ENCODE results near the gene TGM2. TPM values are rescaled to one million over a fixed set of nuclear protein-coding genes. Genes with fewer than 3 reads are reported as not detected.

Gene TGM2
- 144 and 275 TPM in 2 replicates for total RNA-seq
- polyA plus RNA-seq: 119 and 192 TPM in 2 replicates

GRCh38 chr20:38165089-38165965 is at the start of gene TGM2:
TSS of gene TGM2 (minus strand) at chr20:38165270. CDS start at chr20:38165198, 72 bp downstream.
- Histone ChIP-seq H3K4me3 (peak within 1 kb of the TSS; percentile 41), H3K4me1 (ENCODE audit: low read depth) (peaks cover 25% of the 10 kb centered on the region), H3K36me3 (peaks cover 8% of the 10 kb centered on the region), H3K27ac (no peak within 1 kb of the TSS), H3K9me3 (ENCODE audit: low read depth) (no peaks in the 10 kb centered on the region), H3K27me3 (no peaks in the 10 kb centered on the region)
- DNase-seq (ENCODE audit: low read depth in 1 of 2, low spot score in 1 of 2): peak; percentile 85 to 91
- TF ChIP-seq CTCF (IDR thresholded peaks at IDR 0.05; ENCODE audit: low read depth, low read length): peak; percentile 80

GRCh38 chr20:38214256-38215193 is 49.5 kb upstream of the TGM2 start:
- TF ChIP-seq CTCF (IDR thresholded peaks at IDR 0.05; ENCODE audit: low read depth, low read length): peak; percentile 12
- Histone ChIP-seq H3K27me3 (no peaks in the 10 kb centered on the region), H3K9me3 (ENCODE audit: low read depth) (no peaks in the 10 kb centered on the region), H3K4me3 (no peak overlapping the region), H3K36me3 (no peaks in the 10 kb centered on the region), H3K4me1 (ENCODE audit: low read depth) (no peaks in the 10 kb centered on the region), H3K27ac (no peak overlapping the region)
- DNase-seq (ENCODE audit: low read depth in 1 of 2, low spot score in 1 of 2): no peak

- DNase-seq (ENCODE audit: low read depth in 1 of 2, low spot score in 1 of 2): no peak
- Histone ChIP-seq H3K4me1 (ENCODE audit: low read depth) (peaks cover under 1% of the 10 kb centered on the region), H3K4me3 (no peak overlapping the region), H3K27ac (no peak overlapping the region), H3K27me3 (no peaks in the 10 kb centered on the region), H3K36me3 (no peaks in the 10 kb centered on the region), H3K9me3 (ENCODE audit: low read depth) (no peaks in the 10 kb centered on the region)
- no peak for TF ChIP-seq CTCF (IDR thresholded peaks at IDR 0.05; ENCODE audit: low read depth, low read length)
These were observed 48.5 kb upstream of the TGM2 start for GRCh38 chr20:38213607-38213940.

GRCh38 chr20:38212806-38213606 is 47.9 kb upstream of the TGM2 start:
- H3K4me1 ChIP-seq (ENCODE audit: low read depth): peaks cover 4% of the 10 kb centered on the region
- DNase-seq (ENCODE audit: low read depth in 1 of 2, low spot score in 1 of 2): no peak
- TF ChIP-seq CTCF (IDR thresholded peaks at IDR 0.05; ENCODE audit: low read depth, low read length): no peak
- no peaks in the 10 kb centered on the region for H3K27me3 ChIP-seq
- no peaks in the 10 kb centered on the region for H3K36me3 ChIP-seq
- no peak overlapping the region for H3K4me3 ChIP-seq
- H3K9me3 ChIP-seq (ENCODE audit: low read depth): no peaks in the 10 kb centered on the region
- H3K27ac ChIP-seq: no peak overlapping the region

Data from cardiac muscle cell (in vitro differentiated cells and primary cell).